Small intestine (tissue), 7 donors: ENCODE measurements around the gene SEMA6B. TPM values are rescaled to one million over a fixed set of nuclear protein-coding genes. Genes with fewer than 3 reads are reported as not detected.

Source experiments
- DNase-seq, 2 donors: peaks; one replicate each; pipeline versions ENCODE4 v3.0.0 to v3.0.0-alpha.2; 2013
- FAIRE-seq: peaks from 2 replicates; lab custom pipeline; 2012; peaks lifted over from hg19 to GRCh38; lab: Jason Lieb, UNC
- H3K27ac ChIP-seq, 3 donors: one replicate each; pipeline ENCODE4 v1.5.1; 2013; ENCODE audit warnings: low read length in 2 of 3, mild to moderate bottlenecking in 2 of 3, control low read depth in 1 of 3, inconsistent platforms in 1 of 3, low read depth in 1 of 3, moderate library complexity in 1 of 3
- H3K27me3 ChIP-seq, 3 donors: one replicate each; pipeline ENCODE4 v1.6.1; 2013; ENCODE audit warnings: low read length in 3 of 3, inconsistent platforms in 1 of 3; ENCODE audit not compliant: control insufficient read depth in 3 of 3, insufficient read depth in 3 of 3
- H3K36me3 ChIP-seq, 3 donors: one replicate each; pipeline ENCODE4 v1.6.1; 2013; ENCODE audit warnings: low read length in 3 of 3, inconsistent platforms in 1 of 3, low read depth in 1 of 3, mild to moderate bottlenecking in 1 of 3, moderate library complexity in 1 of 3; ENCODE audit not compliant: control insufficient read depth in 3 of 3, insufficient read depth in 2 of 3
- H3K4me1 ChIP-seq, 3 donors: one replicate each; pipeline ENCODE4 v1.6.1; 2013; ENCODE audit warnings: low read length in 2 of 3, inconsistent platforms in 1 of 3, low read depth in 1 of 3, mild to moderate bottlenecking in 1 of 3, moderate library complexity in 1 of 3; ENCODE audit not compliant: control insufficient read depth in 3 of 3, insufficient read depth in 2 of 3
- H3K4me3 ChIP-seq, 3 donors: one replicate each; pipeline ENCODE4 v1.5.1; 2013; ENCODE audit warnings: low read length in 3 of 3, control low read depth in 1 of 3, inconsistent platforms in 1 of 3, low read depth in 1 of 3, mild to moderate bottlenecking in 1 of 3, moderate library complexity in 1 of 3
- H3K9me3 ChIP-seq, 2 donors: one replicate each; pipeline ENCODE4 v1.6.1; 2013; ENCODE audit warnings: low read depth in 1 of 2, low read length in 1 of 2; ENCODE audit not compliant: control insufficient read depth in 2 of 2, insufficient read depth in 1 of 2
- WGBS, 3 donors: extraction: QIAGEN DNeasy Blood & Tissue Kit; methylation state at CpG; one replicate each; pipeline ENCODE4 v1.1.7; 2013; 5-methylcytosine and 5-hydroxymethylcytosine counted together
- polyA plus RNA-seq, 4 donors: library from polyadenylated mRNA; stranded (reverse) in 3 of 4; unstranded in 1 of 4; fragments of 200-250 nt in 3 of 4; fragments of 120-200 nt in 1 of 4; gene quantifications; one replicate each; pipeline versions ENCODE4 v1.2.1 to v1.2.3, GENCODE V29; 2013
- donor health status: healthy with polysubstance abuse.
- donor health status: control.
- donor health status: control.
- donor health status: Bipolar disorder and iron deficiency.
- donor health status: healthy.

Gene SEMA6B
- polyA plus RNA-seq, 4 donors, result 0.22 to 6.0 (median 2.0) TPM

GRCh38 chr19:4580021-4580901 is 20.8 kb upstream of the SEMA6B start:
- H3K4me3 ChIP-seq, result no peak overlapping the region
- H3K27ac ChIP-seq, result no peak overlapping the region
- H3K36me3 ChIP-seq, result no peaks in the 10 kb centered on the region
- no peaks in the 10 kb centered on the region for H3K9me3 ChIP-seq
- peaks cover 23 to 87% (median 24%) of the 10 kb centered on the region in 3 donors for H3K27me3 ChIP-seq
- H3K4me1 ChIP-seq, result peaks cover 0 to 6% (median 0%) of the 10 kb centered on the region in 3 donors
- WGBS, 3 donors, result 2 to 5% (median 4%) methylated on average over 30 to 50 of the region's 50 CpGs
- no peak for FAIRE-seq
- DNase-seq, result no peak

- WGBS, 3 donors, result 68 to 76% (median 75%) methylated on average over 8 of the region's 8 CpGs
- DNase-seq (no peak), FAIRE-seq (no peak)
Measured at GRCh38 chr19:4579389-4579788, 19.9 kb upstream of the SEMA6B start.

GRCh38 chr19:4578552-4579248 is 19.2 kb upstream of the SEMA6B start:
- no peaks in the 10 kb centered on the region for H3K9me3 ChIP-seq
- no peak for FAIRE-seq
- DNase-seq, result no peak
- H3K27ac ChIP-seq, result no peak overlapping the region
- H3K4me1 ChIP-seq, result no peaks in the 10 kb centered on the region
- H3K4me3 ChIP-seq, result no peak overlapping the region
- WGBS, 3 donors, result 37 to 54% (median 37%) methylated on average over 11 of the region's 11 CpGs
- no peaks in the 10 kb centered on the region for H3K36me3 ChIP-seq
- H3K27me3 ChIP-seq, result peaks cover 21 to 85% (median 23%) of the 10 kb centered on the region in 3 donors

More at GRCh38 chr19:4579389-4579788, 19.9 kb upstream of the SEMA6B start:
- H3K27me3 ChIP-seq, result peaks cover 23 to 85% (median 23%) of the 10 kb centered on the region in 3 donors
- H3K36me3 ChIP-seq, result no peaks in the 10 kb centered on the region
- no peak overlapping the region for H3K4me3 ChIP-seq
- no peak overlapping the region for H3K27ac ChIP-seq
- no peaks in the 10 kb centered on the region for H3K9me3 ChIP-seq
- H3K4me1 ChIP-seq, result peaks cover 0 to 2% (median 0%) of the 10 kb centered on the region in 3 donors

- Histone ChIP-seq H3K9me3 (no peaks in the 10 kb centered on the region), H3K4me1 (no peaks in the 10 kb centered on the region), H3K27ac (no peak overlapping the region), H3K4me3 (no peak overlapping the region), H3K36me3 (no peaks in the 10 kb centered on the region), H3K27me3 (peaks cover 16 to 76% (median 16%) of the 10 kb centered on the region in 3 donors)
- 67 to 78% (median 77%) methylated on average over 4 to 5 of the region's 5 CpGs for WGBS, 3 donors
- DNase-seq, result no peak
- no peak for FAIRE-seq
Measured at GRCh38 chr19:4577020-4577782, 17.7 kb upstream of the SEMA6B start.

GRCh38 chr19:4576016-4576933 is 16.8 kb upstream of the SEMA6B start:
- Histone ChIP-seq H3K36me3 (no peaks in the 10 kb centered on the region), H3K4me1 (no peaks in the 10 kb centered on the region), H3K27me3 (peaks cover 7 to 70% (median 11%) of the 10 kb centered on the region in 3 donors), H3K4me3 (no peak overlapping the region), H3K9me3 (no peaks in the 10 kb centered on the region), H3K27ac (peak overlapping the region in 1 of 3 donors; percentile 69)
- DNase-seq (peak; percentile 36 to 44), FAIRE-seq (no peak)
- 46 to 55% (median 47%) methylated on average over 17 of the region's 17 CpGs for WGBS, 3 donors

GRCh38 chr19:4575267-4576015 is 16.0 kb upstream of the SEMA6B start:
- DNase-seq (no peak), FAIRE-seq (no peak)
- WGBS, 3 donors, result 20 to 26% (median 24%) methylated on average over 19 of the region's 19 CpGs
- peak overlapping the region in 1 of 3 donors; percentile 69 for H3K27ac ChIP-seq
- no peaks in the 10 kb centered on the region for H3K36me3 ChIP-seq
- no peaks in the 10 kb centered on the region for H3K4me1 ChIP-seq
- peaks cover 7 to 64% (median 11%) of the 10 kb centered on the region in 3 donors for H3K27me3 ChIP-seq
- no peak overlapping the region for H3K4me3 ChIP-seq
- no peaks in the 10 kb centered on the region for H3K9me3 ChIP-seq

GRCh38 chr19:4573682-4574081 is 14.2 kb upstream of the SEMA6B start:
- no peak overlapping the region for H3K27ac ChIP-seq
- H3K36me3 ChIP-seq, result no peaks in the 10 kb centered on the region
- 70 to 80% (median 70%) methylated on average over 6 of the region's 6 CpGs for WGBS, 3 donors
- FAIRE-seq, result no peak
- DNase-seq, result no peak
- no peaks in the 10 kb centered on the region for H3K4me1 ChIP-seq
- peaks cover 0 to 46% (median 3%) of the 10 kb centered on the region in 3 donors for H3K27me3 ChIP-seq
- no peak overlapping the region for H3K4me3 ChIP-seq
- H3K9me3 ChIP-seq, result no peaks in the 10 kb centered on the region
